BJ (cell line): ENCODE measurements around the gene ANKEF1. TPM values are rescaled to one million over a fixed set of nuclear protein-coding genes. Genes with fewer than 3 reads are reported as not detected.

Experiments used
- CTCF ChIA-PET: fragments of 350-600 bp; formaldehyde crosslinking; extraction: SDS; loops from one replicate; lab custom pipeline; 2021; ENCODE audit warnings: antibody characterized with exemption, inconsistent platforms; lab: Yijun Ruan, JAX
- POLR2A ChIA-PET: fragments of 300-600 bp; sonication (Branson Sonifier 250); formaldehyde crosslinking; extraction: SDS; loops from one replicate; lab custom pipeline; 2021; ENCODE audit warnings: antibody characterized with exemption; lab: Charles Lee
- DNase-seq: peaks from one replicate; pipeline ENCODE4 v3.0.0-alpha.2; 2011; ENCODE audit warnings: low read depth
- H3K27me3 ChIP-seq: 2 replicates; pipeline ENCODE4 v1.6.0; 2011; ENCODE audit warnings: low read length; ENCODE audit not compliant: control insufficient read depth, insufficient read depth
- H3K36me3 ChIP-seq: 2 replicates; pipeline ENCODE4 v1.5.1; 2011; ENCODE audit warnings: low read length; ENCODE audit not compliant: control insufficient read depth, insufficient read depth
- H3K4me3 ChIP-seq: 2 replicates; pipeline ENCODE4 v1.5.1; 2011; ENCODE audit warnings: low read depth, mild to moderate bottlenecking, control low read depth, low read length
- CTCF ChIP-seq: IDR thresholded peaks from 2 replicates; pipeline ENCODE4 v1.5.1; 2011; ENCODE audit warnings: low read depth, mild to moderate bottlenecking, control low read depth, inconsistent platforms, low read length, moderate library complexity; ENCODE audit not compliant: insufficient read depth
- polyA plus RNA-seq: library from polyadenylated mRNA; depleted of rRNA; stranded (reverse); fragments of >200 nt; gene quantifications from 2 replicates; pipeline ENCODE4 v1.2.3, GENCODE V29; 2011

The ANKEF1 gene
- polyA plus RNA-seq, 1 experiment: 0.70 TPM

DNA sequence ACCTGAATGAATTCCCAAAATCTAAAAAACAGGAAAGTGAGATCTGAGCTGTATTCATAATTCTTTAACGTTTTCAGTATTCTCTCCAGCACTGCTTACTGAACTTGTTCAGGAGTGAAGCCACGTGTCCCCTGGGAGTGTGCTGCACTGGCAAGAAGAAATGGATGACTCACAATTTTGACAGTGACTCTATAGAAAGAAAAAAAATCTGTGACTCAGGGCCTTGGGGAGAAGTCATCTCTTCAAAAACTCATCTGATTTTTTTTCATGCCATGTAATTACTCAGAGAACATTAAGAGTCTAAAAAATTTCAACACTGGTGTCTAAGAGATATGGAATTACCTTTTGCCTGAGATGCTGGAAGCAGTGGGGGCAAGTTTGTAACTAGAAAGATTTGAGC is 39.7 kb downstream of the ANKEF1 start:
- DNase-seq: peak; percentile 78
- no peaks in the 10 kb centered on the region for H3K27me3 ChIP-seq
- POLR2A ChIA-PET: no interaction called here
- no peak for TF ChIP-seq CTCF
- no peaks in the 10 kb centered on the region for H3K36me3 ChIP-seq
- CTCF ChIA-PET: interaction anchor here (1.3 kb wide), 1 partner anchor 16 kb away, joined by 3 read pairs; no protein-coding TSS in a partner anchor
- H3K4me3 ChIP-seq: no peak overlapping the region

DNA sequence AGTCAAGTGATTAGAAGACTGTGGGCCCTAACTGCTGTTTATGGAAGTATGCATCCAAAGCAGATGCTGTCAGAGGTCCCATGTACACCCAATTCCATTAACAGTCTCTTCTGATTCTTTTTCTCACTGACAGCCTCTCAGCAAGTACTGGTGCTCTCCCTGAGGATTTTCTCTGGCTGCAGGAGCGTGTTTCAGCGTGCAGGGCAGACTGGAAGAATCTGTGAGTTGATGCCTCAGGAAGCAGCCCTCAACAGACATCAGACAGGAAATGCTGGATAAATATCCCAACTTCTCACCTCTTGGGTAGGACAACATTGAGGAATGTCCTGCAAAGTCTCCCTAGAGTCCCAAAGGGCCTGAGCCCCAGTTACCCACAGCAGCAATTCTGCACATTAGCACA is 40.8 kb downstream of the ANKEF1 start:
- H3K27me3 ChIP-seq: no peaks in the 10 kb centered on the region
- POLR2A ChIA-PET: no interaction called here
- CTCF ChIA-PET: interaction anchor here (4.8 kb wide), 1 partner anchor 16 kb away, joined by 39 read pairs; no protein-coding TSS in a partner anchor
- no peak overlapping the region for H3K4me3 ChIP-seq
- H3K36me3 ChIP-seq: no peaks in the 10 kb centered on the region
- no peak for DNase-seq
- TF ChIP-seq CTCF: no peak

- TF ChIP-seq CTCF: no peak
- DNase-seq: no peak
- ChIA-PET CTCF (interaction anchor here (0.8 to 4.8 kb wide), 4 partner anchors 9 to 98 kb away, joined by 3 to 39 read pairs (median 4); no protein-coding TSS in a partner anchor), POLR2A (no interaction called here)
- Histone ChIP-seq H3K4me3 (no peak overlapping the region), H3K27me3 (no peaks in the 10 kb centered on the region), H3K36me3 (no peaks in the 10 kb centered on the region)
Observed at GRCh38 chr20:10076126-10077080, 41.6 kb downstream of the ANKEF1 start.

DNA sequence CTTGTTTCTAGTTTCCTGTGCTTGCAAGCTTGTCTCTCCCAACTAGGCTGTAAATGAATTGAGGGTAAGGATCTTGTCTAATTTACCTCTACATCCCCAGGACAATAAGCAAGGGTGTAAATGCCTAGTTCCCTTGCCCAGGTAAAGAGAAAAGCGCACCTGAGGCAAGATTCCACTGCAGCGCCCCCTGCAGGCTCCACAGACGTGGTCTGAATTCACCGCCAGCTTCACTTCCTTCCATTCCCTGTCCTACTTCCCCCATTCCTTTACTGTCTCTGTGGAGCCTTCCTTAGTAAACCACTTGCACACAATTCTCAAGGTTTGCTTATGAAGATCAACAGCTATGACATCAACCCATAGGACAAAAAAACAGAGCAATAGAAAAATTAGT is 42.3 kb downstream of the ANKEF1 start:
- no peaks in the 10 kb centered on the region for H3K27me3 ChIP-seq
- POLR2A ChIA-PET: no interaction called here
- H3K4me3 ChIP-seq: no peak overlapping the region
- CTCF ChIA-PET: interaction anchor here (0.8 to 4.8 kb wide), 4 partner anchors 9 to 99 kb away, joined by 3 to 39 read pairs (median 4); no protein-coding TSS in a partner anchor
- no peaks in the 10 kb centered on the region for H3K36me3 ChIP-seq
- TF ChIP-seq CTCF: peak; percentile 22; the same call in 1 of the 2 replicates
- DNase-seq: no peak

DNA sequence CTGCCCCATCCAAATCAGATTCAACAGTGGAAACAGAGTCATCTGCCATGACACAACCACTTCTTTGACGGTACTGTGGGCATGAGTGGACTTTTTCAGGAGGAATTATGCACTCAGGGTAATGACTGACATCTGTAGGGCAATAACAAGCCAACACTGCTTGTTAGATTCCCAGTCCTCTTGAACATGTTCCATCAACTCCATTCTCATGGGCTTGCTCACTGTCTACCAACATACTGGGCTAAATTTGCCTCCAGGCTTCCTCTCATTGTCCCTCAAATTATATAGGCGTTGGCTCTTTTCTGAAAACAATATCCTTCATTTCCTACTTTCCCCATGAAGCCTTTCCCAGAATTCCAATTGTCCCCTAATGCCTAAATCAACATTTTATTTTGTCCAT is 43.1 kb downstream of the ANKEF1 start:
- ChIA-PET CTCF (interaction anchor here (1.0 to 4.8 kb wide), 4 partner anchors 8 to 349 kb away, joined by 4 to 39 read pairs (median 4); no protein-coding TSS in a partner anchor), POLR2A (no interaction called here)
- no peaks in the 10 kb centered on the region for H3K27me3 ChIP-seq
- DNase-seq: no peak
- no peak overlapping the region for H3K4me3 ChIP-seq
- H3K36me3 ChIP-seq: no peaks in the 10 kb centered on the region
- TF ChIP-seq CTCF: no peak
